Epithelial cell of esophagus (primary cell): ENCODE results near the gene NEK6.

ENCODE experiments used
- DNase-seq: peaks from one replicate; pipeline ENCODE4 v3.0.0; 2010; ENCODE audit warnings: low read depth
- H3K4me3 ChIP-seq: 2 replicates; pipeline ENCODE4 v1.5.1; 2011; ENCODE audit warnings: mild to moderate bottlenecking, low read length, control low read depth
- TF ChIP-seq, protein P1 (sequence below): IDR thresholded peaks from 2 replicates; pipeline ENCODE4 v1.5.1; 2011; ENCODE audit warnings: low read depth, mild to moderate bottlenecking, low read length, control low read depth, inconsistent platforms; ENCODE audit not compliant: insufficient read depth; ENCODE audit errors: missing control alignments

The NEK6 gene

DNA sequence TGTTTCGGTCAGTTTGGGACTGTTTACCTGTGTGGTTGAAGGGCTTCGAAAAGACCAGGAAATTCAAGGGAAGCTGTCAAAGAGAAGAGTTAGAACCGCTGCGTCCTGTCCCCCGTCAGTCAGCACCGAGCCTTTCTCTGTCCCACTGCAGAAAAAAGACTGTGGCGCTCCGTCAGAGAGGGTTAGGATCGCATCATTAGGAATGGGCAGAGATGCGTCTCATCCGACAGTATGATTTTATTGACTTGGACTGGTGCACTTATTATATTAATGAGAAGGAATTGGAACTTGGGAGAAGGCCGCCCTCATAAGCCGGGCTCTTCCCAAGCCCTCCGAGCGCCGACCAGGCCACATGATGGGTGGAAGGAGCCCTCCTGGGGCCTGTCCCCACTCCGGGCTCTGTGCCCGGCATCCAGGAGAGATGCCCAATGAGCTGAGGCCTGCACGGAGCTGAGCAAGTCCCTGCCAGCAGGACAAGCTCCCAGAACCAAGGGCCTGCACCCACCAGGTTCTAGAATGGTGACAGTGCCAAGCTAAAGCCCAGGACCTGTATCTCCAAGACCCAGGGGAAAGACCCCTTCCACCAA, 71.5 kb downstream of the NEK6 start:
- TF ChIP-seq, protein P1, sequence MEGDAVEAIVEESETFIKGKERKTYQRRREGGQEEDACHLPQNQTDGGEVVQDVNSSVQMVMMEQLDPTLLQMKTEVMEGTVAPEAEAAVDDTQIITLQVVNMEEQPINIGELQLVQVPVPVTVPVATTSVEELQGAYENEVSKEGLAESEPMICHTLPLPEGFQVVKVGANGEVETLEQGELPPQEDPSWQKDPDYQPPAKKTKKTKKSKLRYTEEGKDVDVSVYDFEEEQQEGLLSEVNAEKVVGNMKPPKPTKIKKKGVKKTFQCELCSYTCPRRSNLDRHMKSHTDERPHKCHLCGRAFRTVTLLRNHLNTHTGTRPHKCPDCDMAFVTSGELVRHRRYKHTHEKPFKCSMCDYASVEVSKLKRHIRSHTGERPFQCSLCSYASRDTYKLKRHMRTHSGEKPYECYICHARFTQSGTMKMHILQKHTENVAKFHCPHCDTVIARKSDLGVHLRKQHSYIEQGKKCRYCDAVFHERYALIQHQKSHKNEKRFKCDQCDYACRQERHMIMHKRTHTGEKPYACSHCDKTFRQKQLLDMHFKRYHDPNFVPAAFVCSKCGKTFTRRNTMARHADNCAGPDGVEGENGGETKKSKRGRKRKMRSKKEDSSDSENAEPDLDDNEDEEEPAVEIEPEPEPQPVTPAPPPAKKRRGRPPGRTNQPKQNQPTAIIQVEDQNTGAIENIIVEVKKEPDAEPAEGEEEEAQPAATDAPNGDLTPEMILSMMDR, result no peak
- DNase-seq, result no peak
- H3K4me3 ChIP-seq, result no peak overlapping the region

DNA sequence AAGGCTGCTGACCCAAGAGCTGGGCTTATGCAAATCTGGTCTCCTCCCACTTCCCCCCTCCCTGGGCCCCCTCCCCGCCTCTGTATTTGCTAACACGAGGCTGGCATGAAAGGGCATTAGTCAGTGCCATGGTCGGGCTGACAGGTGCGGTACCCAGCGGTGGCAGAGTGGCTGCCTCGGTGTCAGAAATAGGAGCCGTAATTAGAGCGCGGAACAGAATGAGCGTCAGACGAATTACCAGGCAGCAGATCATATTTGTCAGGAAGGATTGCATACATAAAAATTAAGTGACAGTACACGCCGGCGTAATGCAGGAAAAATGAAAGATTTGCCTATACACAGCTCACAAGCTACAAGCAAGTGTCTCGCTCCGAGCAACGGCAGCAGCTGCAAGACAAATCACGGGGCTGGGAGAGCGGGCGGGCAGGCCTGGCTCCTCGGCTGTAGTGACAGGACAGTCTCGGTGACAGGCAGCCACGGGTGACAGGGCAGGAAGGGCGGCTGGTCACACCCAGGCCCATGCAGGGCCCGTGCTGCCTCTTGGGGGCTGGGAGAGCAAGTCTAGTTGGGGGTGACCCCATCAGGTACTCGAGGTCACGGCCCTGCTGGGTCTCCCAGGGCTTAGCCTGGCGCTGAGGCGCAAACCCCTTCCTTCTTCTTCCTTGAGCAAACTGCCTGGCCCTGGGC, 72.4 kb downstream of the NEK6 start:
- DNase-seq, result no peak
- TF ChIP-seq, protein P1, result no peak
- H3K4me3 ChIP-seq, result no peak overlapping the region

GRCh38 chr9:124331580-124331979, 73.8 kb downstream of the NEK6 start:
- H3K4me3 ChIP-seq, result no peak overlapping the region
- TF ChIP-seq, protein P1, result no peak
- no peak for DNase-seq

GRCh38 chr9:124332361-124333202, 74.8 kb downstream of the NEK6 start:
- TF ChIP-seq, protein P1, result no peak
- H3K4me3 ChIP-seq, result no peak overlapping the region
- DNase-seq, result no peak

DNA sequence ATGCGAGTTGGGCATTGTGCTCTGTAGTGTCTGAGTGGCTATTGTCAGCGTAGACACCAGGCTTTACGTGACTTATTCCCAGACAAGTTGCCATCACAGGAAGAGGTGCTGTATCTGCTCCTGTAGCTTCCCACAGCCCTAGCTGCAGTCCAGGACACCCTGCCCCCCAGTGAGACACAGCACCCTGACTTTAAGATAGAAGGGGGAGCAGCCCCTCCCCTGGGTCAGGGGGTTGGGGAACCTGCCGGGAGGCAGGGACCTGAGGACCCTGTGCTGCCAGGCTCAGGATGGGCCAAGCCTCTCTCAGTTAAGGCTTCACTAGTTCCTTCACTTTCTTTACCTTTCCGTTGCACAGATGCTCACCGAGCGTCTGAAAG, 75.4 kb downstream of the NEK6 start:
- TF ChIP-seq, protein P1, result no peak
- no peak for DNase-seq
- H3K4me3 ChIP-seq, result no peak overlapping the region

GRCh38 chr9:124334568-124335319, 77.0 kb downstream of the NEK6 start:
- H3K4me3 ChIP-seq, result no peak overlapping the region
- TF ChIP-seq, protein P1, result no peak
- DNase-seq, result no peak
